Spleen (tissue), 11 donors: ENCODE measurements around the gene SLC45A1. TPM values are rescaled to one million over a fixed set of nuclear protein-coding genes. Genes with fewer than 3 reads are reported as not detected.

Source experiments
- DNase-seq: peaks from one replicate; pipeline ENCODE4 v3.0.0-alpha.2; 2020
- H3K27ac ChIP-seq, 8 donors: fragments of 200-600 bp; sonication (generic) in 7 of 8; 1 replicate in 4 of 8; 2 replicates in 4 of 8; pipeline versions ENCODE4 v1.5.0 to v1.8.0; 2016 to 2021; ENCODE audit warnings: inconsistent platforms in 4 of 8, mild to moderate bottlenecking in 4 of 8, moderate library complexity in 1 of 8
- H3K27me3 ChIP-seq, 7 donors: fragments of 200-600 bp; sonication (generic) in 6 of 7; replicated peaks in 1 of 7; 1 replicate in 4 of 7; 2 replicates in 3 of 7; pipeline versions ENCODE4 v1.5.0 to v1.8.0; 2016 to 2021; ENCODE audit warnings: inconsistent platforms in 3 of 7, mild to moderate bottlenecking in 1 of 7
- H3K36me3 ChIP-seq, 6 donors: fragments of 200-600 bp; sonication (generic) in 5 of 6; 1 replicate in 4 of 6; 2 replicates in 2 of 6; pipeline versions ENCODE4 v1.5.0 to v1.8.0; 2016 to 2021; ENCODE audit warnings: inconsistent platforms in 2 of 6
- H3K4me1 ChIP-seq, 6 donors: fragments of 200-600 bp; sonication (generic) in 5 of 6; 1 replicate in 3 of 6; 2 replicates in 3 of 6; pipeline versions ENCODE4 v1.5.0 to v1.8.0; 2016 to 2021; ENCODE audit warnings: inconsistent platforms in 3 of 6
- H3K4me3 ChIP-seq, 8 donors: fragments of 200-600 bp; sonication (generic) in 7 of 8; 1 replicate in 4 of 8; 2 replicates in 4 of 8; pipeline versions ENCODE4 v1.5.0 to v1.8.0; 2016 to 2021; ENCODE audit warnings: inconsistent platforms in 4 of 8, mild to moderate bottlenecking in 4 of 8, moderate library complexity in 2 of 8
- H3K9me3 ChIP-seq, 8 donors: fragments of 200-600 bp; sonication (generic) in 7 of 8; 1 replicate in 4 of 8; 2 replicates in 4 of 8; pipeline versions ENCODE4 v1.5.0 to v1.8.0; 2016 to 2021; ENCODE audit warnings: inconsistent platforms in 4 of 8
- CTCF ChIP-seq, 11 experiments: fragments of 200-600 bp in 7 of 11; fragments of 450-650 bp in 4 of 11; sonication (generic) in 4 of 11; IDR thresholded peaks in 8 of 11; conservative IDR thresholded peaks in 3 of 11; 1 replicate in 7 of 11; 2 replicates in 4 of 11; pipeline versions ENCODE4 v1.4.0 to v1.8.0; 2016 to 2021; ENCODE audit warnings: antibody characterized with exemption in 11 of 11, inconsistent platforms in 4 of 11, mild to moderate bottlenecking in 1 of 11
- POLR2A ChIP-seq, 3 donors: fragments of 450-650 bp; IDR thresholded peaks; one replicate each; pipeline ENCODE4 v1.5.1; 2017; ENCODE audit warnings: antibody characterized with exemption in 3 of 3, mild to moderate bottlenecking in 1 of 3
- POLR2AphosphoS5 ChIP-seq, 3 donors: sonication (generic); formaldehyde crosslinking; IDR thresholded peaks; one replicate each; pipeline ENCODE4 v1.5.1; 2017; ENCODE audit warnings: antibody characterized with exemption in 3 of 3
- WGBS, 5 donors: extraction: QIAGEN DNeasy Blood & Tissue Kit in 3 of 5; methylation state at CpG; one replicate each; pipeline versions ENCODE4 v1.1.5 to v1.1.7; 2013 to 2018; 5-methylcytosine and 5-hydroxymethylcytosine counted together
- intact Hi-C: fragments of 100-400 bp; cut with DNase I; formaldehyde crosslinking; loops from one replicate; pipeline ENCODE4 v1.15.0; 2023; ENCODE audit warnings: low total_unique reads
- polyA plus RNA-seq, 3 donors: library from polyadenylated mRNA; stranded (reverse); fragments of 200-250 nt; gene quantifications; one replicate each; pipeline ENCODE4 v1.2.1, GENCODE V29; 2013
- total RNA-seq, 7 donors: library from RNA; depleted of rRNA in 3 of 7; stranded (reverse); fragments of >200 nt in 3 of 7; fragmentation: NEBNext Ultra II Directional in 4 of 7; extraction: Animal tissue kit (Norgen Biotek cat#: 25700) in 4 of 7; gene quantifications; one replicate each; pipeline versions ENCODE4 v1.1.0 to v1.2.1, GENCODE V29; 2016 to 2021
- donor health status: healthy with polysubstance abuse.
- donor health status: DM: no; HTN: no; CAD: no; lungs with moderate emphysema.
- donor health status: DM: no; HTN: no; CAD: no.
- donor health status: Bipolar disorder and iron deficiency.
- donor health status: healthy.
- donor health status: DM: no; HTN: no; CAD: no.
- donor health status: DM: yes; HTN: yes; CAD: no.

The SLC45A1 gene
- total and polyA plus RNA-seq, 10 donors: 1.3 to 3.3 (median 2.8) TPM

- no peak for DNase-seq
- Histone ChIP-seq H3K27ac (peak overlapping the region in 3 of 8 donors; percentile 20 to 73 (median 66)), H3K9me3 (no peaks in the 10 kb centered on the region), H3K36me3 (peaks cover 0 to 18% (median 0%) of the 10 kb centered on the region in 6 donors), H3K4me1 (peaks cover 0 to 3% (median 0%) of the 10 kb centered on the region in 6 donors), H3K27me3 (no peaks in the 10 kb centered on the region), H3K4me3 (no peak overlapping the region)
- intact Hi-C loops: loop anchor here (10.0 kb wide), 1 partner anchor 328 kb away; no protein-coding TSS in a partner anchor
- TF ChIP-seq CTCF (IDR thresholded peaks at IDR 0.05 in 8 of 11, conservative IDR thresholded peaks at IDR 0.05 in 3 of 11): no peak
- no peak for TF ChIP-seq POLR2A (IDR thresholded peaks at IDR 0.05)
- TF ChIP-seq POLR2AphosphoS5 (IDR thresholded peaks at IDR 0.05): no peak
- 81 to 86% (median 82%) methylated on average over 10 of the region's 10 CpGs for WGBS, 5 donors
Measured at GRCh38 chr1:8342325-8342724, 24.4 kb downstream of the SLC45A1 start.

GRCh38 chr1:8343044-8343443 is 25.1 kb downstream of the SLC45A1 start:
- Histone ChIP-seq H3K9me3 (no peaks in the 10 kb centered on the region), H3K4me3 (no peak overlapping the region), H3K27ac (peak overlapping the region in 6 of 8 donors; percentile 14 to 75 (median 64)), H3K27me3 (no peaks in the 10 kb centered on the region), H3K36me3 (peaks cover 0 to 12% (median 0%) of the 10 kb centered on the region in 6 donors), H3K4me1 (peaks cover 0 to 9% (median under 1%) of the 10 kb centered on the region in 6 donors)
- intact Hi-C loops: loop anchor here (10.0 kb wide), 1 partner anchor 328 kb away; no protein-coding TSS in a partner anchor
- DNase-seq: no peak
- TF ChIP-seq POLR2AphosphoS5 (IDR thresholded peaks at IDR 0.05): no peak
- no peak for TF ChIP-seq POLR2A (IDR thresholded peaks at IDR 0.05)
- TF ChIP-seq CTCF (IDR thresholded peaks at IDR 0.05 in 8 of 11, conservative IDR thresholded peaks at IDR 0.05 in 3 of 11): no peak
- 82 to 88% (median 83%) methylated on average over 7 to 11 of the region's 11 CpGs for WGBS, 5 donors

GRCh38 chr1:8343464-8344001 is 25.6 kb downstream of the SLC45A1 start:
- no peak for TF ChIP-seq CTCF (IDR thresholded peaks at IDR 0.05 in 8 of 11, conservative IDR thresholded peaks at IDR 0.05 in 3 of 11)
- TF ChIP-seq POLR2AphosphoS5 (IDR thresholded peaks at IDR 0.05): peak; percentile 63 to 86 (median 68)
- WGBS, 5 donors: 71 to 81% (median 74%) methylated on average over 29 to 32 of the region's 32 CpGs
- no peaks in the 10 kb centered on the region for H3K9me3 ChIP-seq
- H3K4me3 ChIP-seq: no peak overlapping the region
- intact Hi-C loops: loop anchor here (10.0 kb wide), 1 partner anchor 329 kb away; no protein-coding TSS in a partner anchor
- H3K36me3 ChIP-seq: peaks cover 0 to 7% (median 0%) of the 10 kb centered on the region in 6 donors
- peaks cover 0 to 14% (median 3%) of the 10 kb centered on the region in 6 donors for H3K4me1 ChIP-seq
- DNase-seq: peak; percentile 74
- peak overlapping the region in 7 of 8 donors; percentile 20 to 75 (median 63) for H3K27ac ChIP-seq
- no peaks in the 10 kb centered on the region for H3K27me3 ChIP-seq

- intact Hi-C loops: loop anchor here (10.0 kb wide), 1 partner anchor 330 kb away; no protein-coding TSS in a partner anchor
- peaks cover 0 to 25% (median 9%) of the 10 kb centered on the region in 6 donors for H3K4me1 ChIP-seq
- WGBS, 5 donors: 90 to 93% (median 92%) methylated on average over 10 of the region's 10 CpGs
- no peak overlapping the region for H3K27ac ChIP-seq
- H3K4me3 ChIP-seq: no peak overlapping the region
- no peak for TF ChIP-seq POLR2A (IDR thresholded peaks at IDR 0.05)
- TF ChIP-seq POLR2AphosphoS5 (IDR thresholded peaks at IDR 0.05): no peak
- no peak for TF ChIP-seq CTCF (IDR thresholded peaks at IDR 0.05 in 8 of 11, conservative IDR thresholded peaks at IDR 0.05 in 3 of 11)
- no peak for DNase-seq
- no peaks in the 10 kb centered on the region for H3K9me3 ChIP-seq
- H3K27me3 ChIP-seq: no peaks in the 10 kb centered on the region
- H3K36me3 ChIP-seq: no peaks in the 10 kb centered on the region
Measured at GRCh38 chr1:8344893-8345507, 27.1 kb downstream of the SLC45A1 start.
